RPMI7951 (cell line): Measurements from ENCODE around the gene IGFBP2. TPM values are rescaled to one million over a fixed set of nuclear protein-coding genes. Genes with fewer than 3 reads are reported as not detected.

Experiments used
- DNase-seq: peaks from one replicate; pipeline ENCODE4 v3.0.0-alpha.2; 2012; ENCODE audit warnings: low read depth
- total RNA-seq: library from RNA; depleted of rRNA; stranded (reverse); fragments of >200 nt; shearing (Covaris generic); gene quantifications from 2 replicates; pipeline ENCODE4 v1.2.3, GENCODE V29; 2014

Gene IGFBP2
- total RNA-seq, 1 experiment from 2014 or later: 3.5 TPM

GRCh38 chr2:216615298-216616082 is 17.7 kb upstream of the IGFBP2 start:
- no peak for DNase-seq

GRCh38 chr2:216616083-216616678 is 17.0 kb upstream of the IGFBP2 start:
- DNase-seq: no peak

- DNase-seq: no peak
Measured at GRCh38 chr2:216617159-216617815, 15.9 kb upstream of the IGFBP2 start.

GRCh38 chr2:216618785-216619184 is 14.4 kb upstream of the IGFBP2 start:
- no peak for DNase-seq

GRCh38 chr2:216619411-216620393 is 13.5 kb upstream of the IGFBP2 start:
- DNase-seq: no peak

GRCh38 chr2:216620786-216621185 is 12.4 kb upstream of the IGFBP2 start:
- no peak for DNase-seq

GRCh38 chr2:216621292-216621691 is 11.9 kb upstream of the IGFBP2 start:
- peak; percentile 24 for DNase-seq

- no peak for DNase-seq
Measured at GRCh38 chr2:216622526-216622925, 10.7 kb upstream of the IGFBP2 start.

GRCh38 chr2:216624251-216624650 is 9.0 kb upstream of the IGFBP2 start:
- DNase-seq: peak; percentile 37

- no peak for DNase-seq
Measured at GRCh38 chr2:216626168-216626874, 6.9 kb upstream of the IGFBP2 start.

GRCh38 chr2:216626875-216627245 is 6.4 kb upstream of the IGFBP2 start:
- DNase-seq: no peak

GRCh38 chr2:216629784-216630183 is 3.4 kb upstream of the IGFBP2 start:
- no peak for DNase-seq

- no peak for DNase-seq
Measured at GRCh38 chr2:216632346-216632951, 771 bp upstream of the IGFBP2 start.

- no peak for DNase-seq
Measured at GRCh38 chr2:216633616-216634369, 573 bp downstream of the IGFBP2 start.

GRCh38 chr2:216634370-216635148 is 1.3 kb downstream of the IGFBP2 start:
- no peak for DNase-seq

- no peak for DNase-seq
Measured at GRCh38 chr2:216635171-216635570, 2.0 kb downstream of the IGFBP2 start.

- DNase-seq: no peak
Measured at GRCh38 chr2:216635701-216636550, 2.7 kb downstream of the IGFBP2 start.
